ENCODE measurements around the gene ALDH16A1.

ALDH16A1 gene

DNA sequence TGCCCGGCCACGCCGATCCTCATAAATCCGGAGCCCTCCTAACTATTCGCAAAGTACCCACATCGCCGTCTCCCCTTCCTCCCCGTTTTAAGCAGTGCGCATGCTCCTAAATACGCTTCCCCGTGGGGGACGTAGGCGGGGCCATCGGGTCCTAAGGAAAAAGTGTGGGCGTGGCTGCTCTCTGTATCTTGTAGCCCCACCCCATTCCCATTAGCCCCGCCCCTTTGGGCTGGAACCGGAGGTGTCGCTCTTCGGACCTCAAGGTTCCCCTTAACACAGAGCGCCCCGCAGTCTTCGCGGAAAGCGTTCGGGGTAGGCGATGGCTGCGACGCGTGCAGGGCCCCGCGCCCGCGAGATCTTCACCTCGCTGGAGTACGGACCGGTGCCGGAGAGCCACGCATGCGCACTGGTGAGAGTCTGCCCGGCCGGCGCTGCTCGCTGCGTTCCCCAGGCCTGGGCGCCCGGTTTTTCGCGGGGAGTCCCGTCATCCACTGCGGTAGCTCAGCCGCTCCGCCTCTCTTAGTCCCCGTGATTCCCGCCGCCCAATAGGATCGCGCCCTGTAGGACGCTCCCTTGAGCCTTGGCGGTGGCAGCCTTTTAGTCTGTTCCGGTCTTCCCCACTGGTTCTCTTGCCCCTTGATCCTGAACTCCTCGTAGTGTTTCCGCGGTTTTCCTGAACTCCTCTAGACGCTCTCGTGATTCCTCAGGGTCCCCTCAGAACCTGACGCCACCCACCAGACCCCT, at the start of gene ALDH16A1:
Gene ALDH16A1 (plus strand): TSS at position 213 of the 744 bp plus-strand sequence. CDS start 107 bp downstream, at position 320.
- peak; percentile 99 for DNase-seq

DNA sequence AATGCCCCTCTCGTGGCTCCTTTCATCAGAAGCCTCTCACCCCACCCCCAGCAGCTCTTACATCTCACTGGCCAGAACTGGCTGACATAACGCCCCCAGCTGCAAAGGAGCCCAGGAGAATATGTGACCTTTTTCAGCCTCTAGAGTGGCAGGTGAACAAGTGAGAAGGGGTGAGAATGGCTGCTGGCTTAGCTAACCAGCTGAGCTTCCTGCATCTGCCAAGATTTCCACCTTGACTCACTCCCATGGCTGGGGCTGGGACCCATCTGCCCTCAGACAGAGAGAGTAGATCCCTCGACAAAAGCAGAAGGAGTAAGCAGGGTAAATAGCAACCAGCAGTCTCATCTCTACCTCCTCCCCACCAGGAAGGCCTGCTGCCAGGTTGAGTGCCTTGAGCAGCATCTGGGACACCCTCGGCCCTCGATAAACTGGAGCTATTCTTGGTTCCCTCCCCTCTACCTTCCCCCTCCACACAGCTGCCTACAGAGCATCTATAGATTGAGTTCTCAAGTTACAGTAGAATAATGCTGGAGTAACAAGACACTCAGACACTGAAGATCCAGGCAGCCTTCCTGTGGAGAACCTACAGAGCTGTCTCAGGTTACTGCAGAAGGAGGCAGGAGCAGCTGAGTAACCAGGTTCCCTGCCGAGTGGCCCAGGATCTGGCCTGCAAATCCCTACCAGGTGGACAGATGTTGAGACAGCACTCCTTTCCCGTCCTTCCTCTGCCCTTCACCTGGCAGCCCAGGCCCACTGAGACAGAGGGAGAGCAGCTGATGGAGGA, 49.4 kb upstream of the ALDH16A1 start:
- DNase-seq = no peak

DNA sequence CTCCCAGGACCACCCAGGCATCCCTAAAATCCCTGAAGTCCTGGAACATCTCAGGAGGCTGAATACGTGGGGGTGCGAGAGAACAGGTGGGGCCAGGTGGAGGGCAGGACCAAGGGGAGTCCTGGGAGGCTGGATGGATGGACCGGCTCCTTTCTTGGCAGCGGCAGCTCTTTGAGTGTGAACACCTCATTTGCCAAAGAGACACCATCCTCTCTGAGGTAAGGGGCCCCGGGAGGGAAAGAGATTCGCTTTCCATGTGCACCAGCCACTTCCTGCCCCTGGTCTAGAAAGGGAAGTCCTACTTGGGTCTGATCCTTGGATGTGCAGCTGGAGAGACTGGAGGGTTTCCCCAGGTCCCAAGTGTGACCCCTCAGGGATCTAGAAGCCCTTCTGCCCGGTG, 45.9 kb upstream of the ALDH16A1 start:
- DNase-seq = no peak

DNA sequence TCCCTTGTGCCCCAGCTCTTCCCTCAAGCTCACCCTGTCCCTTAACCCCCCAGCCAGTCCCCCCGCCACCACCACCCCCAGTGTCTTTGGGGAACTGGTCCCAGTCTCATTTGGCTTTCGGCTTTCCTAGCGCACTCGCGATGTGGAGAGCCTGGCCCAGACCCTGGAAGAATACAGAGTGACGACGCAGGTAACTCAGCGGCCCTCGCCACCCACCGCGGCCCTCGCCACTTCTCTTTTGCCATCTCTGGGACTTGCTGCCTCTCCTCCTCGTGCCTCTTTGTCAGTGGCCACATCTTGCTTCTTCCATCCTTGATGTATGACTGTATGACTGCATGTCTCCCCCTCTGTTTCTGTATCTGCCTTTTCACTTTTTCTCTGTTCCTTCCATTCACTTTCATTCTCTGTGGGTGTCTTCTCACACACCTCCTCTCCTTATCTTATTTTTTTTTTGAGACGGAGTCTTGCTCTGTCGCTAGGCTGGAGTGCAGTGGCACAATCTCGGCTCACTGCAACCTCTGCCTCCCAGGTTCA, 45.5 kb upstream of the ALDH16A1 start:
- DNase-seq = no peak

DNA sequence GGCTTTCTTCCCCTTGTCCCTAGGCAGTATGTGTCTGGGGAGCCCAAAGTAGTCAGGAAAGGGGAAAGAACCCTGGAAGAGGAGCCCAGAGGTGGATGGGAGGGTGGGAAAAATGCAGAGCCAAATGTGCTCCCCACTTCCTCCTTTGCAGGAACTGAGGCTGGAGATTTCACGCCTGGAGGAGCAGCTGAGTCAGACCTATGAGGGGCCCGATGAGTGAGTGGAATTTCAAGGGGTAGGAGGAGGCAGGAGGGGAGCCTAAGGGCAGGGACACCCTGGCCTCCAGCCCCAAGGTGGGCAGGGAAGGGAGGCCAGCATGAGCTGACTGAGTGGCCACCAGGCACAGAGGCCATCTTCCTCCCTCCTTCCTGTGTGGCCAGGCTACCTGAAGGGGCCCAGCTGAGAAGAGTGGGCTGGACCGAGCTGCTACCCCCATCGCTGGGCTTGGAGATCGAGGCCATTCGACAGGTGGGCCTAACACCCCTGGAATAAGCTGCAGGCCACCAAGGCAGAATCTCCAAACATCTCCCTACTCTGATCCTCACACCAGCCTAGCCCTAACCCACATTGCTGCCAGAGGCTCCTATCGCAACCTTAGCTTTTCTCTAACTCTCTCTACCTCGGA, 44.1 kb upstream of the ALDH16A1 start:
- DNase-seq = no peak

DNA sequence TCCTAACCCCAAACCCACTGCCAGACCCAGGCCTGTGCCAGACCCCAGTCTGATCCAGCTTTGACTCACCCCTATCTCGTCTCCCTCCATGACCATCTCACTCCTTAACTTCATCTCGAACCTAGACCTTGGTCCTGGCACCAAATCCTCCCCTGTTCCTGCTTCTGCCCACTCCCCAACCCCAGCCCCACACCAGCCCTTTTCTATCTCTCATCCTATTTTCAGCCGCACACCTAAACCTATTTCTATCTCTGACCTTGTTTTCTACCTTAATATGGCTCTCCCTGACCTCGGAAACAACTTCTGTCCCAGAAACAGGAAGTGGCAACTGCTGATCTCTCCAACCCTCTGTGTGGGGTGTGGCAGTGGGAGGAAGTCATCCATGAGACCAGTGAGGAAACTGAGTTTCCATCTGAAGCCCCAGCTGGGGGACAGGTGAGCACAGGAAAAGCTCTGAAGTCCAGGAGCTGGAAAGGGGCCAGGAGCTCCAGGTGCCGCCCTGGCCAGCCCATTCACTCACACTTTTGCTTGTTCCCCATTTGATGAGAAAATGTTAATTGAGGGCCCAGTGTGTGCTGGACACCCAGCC, 43.5 kb upstream of the ALDH16A1 start:
- DNase-seq = no peak

DNA sequence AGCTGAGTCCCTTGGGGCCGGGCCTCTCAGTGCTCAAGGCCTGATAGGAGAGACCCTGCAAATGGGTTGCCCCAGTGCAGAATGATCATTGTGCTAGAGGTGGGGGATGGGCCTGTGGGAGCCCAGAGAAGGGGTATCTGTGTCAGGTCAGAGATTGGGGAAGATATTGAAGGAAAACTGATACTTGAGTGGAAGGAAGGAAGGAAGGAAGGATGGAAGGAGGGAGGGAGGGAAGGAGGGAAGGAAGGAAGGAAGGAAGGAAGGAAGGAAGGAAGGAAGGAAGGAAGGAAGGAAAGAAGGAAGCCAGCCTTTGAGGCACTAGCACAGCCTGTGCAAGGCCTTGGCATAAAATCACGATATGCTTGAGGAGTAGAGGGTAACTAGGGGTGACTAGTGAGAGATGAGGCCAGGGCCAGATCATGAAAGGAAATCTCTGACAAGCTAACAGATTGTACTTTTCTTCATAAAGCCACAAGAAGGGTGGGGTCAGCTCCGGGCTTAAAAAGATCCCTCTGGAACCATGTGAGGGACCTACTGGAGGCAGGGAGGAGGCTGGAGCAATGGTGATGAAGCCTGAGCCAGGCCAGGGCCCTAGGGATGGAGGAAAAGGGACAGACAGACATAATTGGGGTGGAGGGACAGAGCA, 41.2 kb upstream of the ALDH16A1 start:
- no peak for DNase-seq

DNA sequence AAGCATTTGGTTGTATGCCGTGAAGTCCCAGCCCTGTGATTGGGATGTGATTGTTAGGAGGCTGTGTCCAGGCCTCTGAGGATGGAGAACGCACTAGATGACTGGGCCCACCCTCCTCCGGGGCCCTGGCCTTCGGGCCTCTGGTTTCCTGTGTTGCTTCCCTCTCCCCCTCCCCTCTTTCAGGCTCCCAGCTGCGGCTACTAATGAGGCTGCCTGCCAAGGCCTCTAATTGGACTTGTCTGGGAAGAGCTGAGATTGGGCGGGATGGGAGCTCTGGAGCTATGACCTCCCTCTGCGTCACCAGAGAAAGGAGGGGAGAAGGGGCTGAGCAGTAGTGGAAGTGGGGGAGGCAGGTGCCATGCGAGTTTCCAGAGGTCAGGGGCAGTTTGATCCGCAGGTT, 39.7 kb upstream of the ALDH16A1 start:
- no peak for DNase-seq

DNA sequence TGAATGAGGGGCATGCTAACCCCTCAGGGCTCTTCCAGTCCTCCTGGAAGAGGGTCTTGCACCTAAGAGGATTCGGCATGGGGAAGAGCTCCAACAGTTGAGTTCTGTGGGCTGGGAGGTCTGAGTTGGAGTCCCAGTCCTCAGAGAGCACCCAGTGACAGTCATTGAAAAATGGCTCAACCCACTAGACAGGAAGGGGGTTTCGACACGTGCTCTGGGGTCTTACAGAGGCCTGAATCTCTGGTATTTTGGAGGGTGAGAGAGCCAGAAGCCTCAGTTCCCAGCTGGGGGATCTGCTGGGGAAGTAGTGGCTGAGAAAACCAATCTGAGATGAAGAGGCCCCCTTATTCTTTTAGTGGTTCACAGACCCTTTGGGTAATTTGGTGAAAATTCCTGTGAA, 38.8 kb upstream of the ALDH16A1 start:
- no peak for DNase-seq

DNA sequence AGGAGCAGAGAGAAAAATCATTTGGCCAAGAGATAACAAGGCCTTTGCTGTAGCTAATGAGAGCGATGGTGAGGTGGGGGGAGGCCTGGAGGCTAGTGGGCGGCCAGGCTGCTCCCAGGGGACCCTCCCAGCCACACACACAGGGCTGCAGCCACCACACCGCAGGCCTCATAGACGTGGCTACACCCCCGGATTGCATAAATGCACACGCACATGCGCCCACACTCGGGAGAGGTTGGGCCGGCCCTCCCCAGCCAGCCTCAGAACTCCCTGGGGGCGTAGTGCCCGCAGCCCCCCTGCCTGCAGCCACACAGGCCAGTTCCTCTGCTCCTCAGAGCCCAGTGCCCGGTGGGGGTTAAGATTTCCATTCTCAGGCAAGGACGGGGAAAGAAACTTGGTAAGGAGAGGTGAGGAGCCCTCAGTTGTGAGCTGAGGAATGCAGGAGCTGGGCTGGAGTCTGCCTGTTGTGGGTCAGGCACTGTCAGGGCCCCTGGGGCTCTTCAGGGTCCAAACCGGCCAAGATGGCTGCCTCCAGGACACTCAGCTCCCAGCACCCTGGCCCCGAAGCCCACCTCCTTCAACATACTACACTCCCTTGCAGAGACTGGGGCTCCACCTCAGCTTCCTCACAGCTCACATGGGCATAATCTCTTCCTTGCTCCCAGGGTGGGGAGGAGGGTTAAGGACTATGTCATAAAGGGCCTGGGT, 37.8 kb upstream of the ALDH16A1 start:
- no peak for DNase-seq

DNA sequence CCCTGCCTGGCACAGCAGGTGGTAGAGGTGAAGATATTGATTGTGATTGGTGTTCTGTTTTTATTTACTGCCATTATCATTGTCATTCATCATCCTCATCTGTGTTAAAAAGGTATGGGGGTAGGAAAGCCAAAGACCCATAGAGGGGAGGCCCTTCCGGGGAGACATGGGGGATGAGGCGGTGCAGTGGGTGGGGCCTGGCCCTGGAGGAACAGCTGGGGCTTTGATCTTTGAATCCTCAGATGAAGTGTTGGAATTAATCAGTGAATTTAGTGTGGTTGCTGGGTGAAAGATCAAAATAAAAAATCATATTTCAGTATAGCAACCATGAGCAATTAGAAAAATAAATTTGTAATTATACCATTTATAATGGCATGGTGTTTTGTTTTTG, 37.2 kb upstream of the ALDH16A1 start:
- DNase-seq = no peak

DNA sequence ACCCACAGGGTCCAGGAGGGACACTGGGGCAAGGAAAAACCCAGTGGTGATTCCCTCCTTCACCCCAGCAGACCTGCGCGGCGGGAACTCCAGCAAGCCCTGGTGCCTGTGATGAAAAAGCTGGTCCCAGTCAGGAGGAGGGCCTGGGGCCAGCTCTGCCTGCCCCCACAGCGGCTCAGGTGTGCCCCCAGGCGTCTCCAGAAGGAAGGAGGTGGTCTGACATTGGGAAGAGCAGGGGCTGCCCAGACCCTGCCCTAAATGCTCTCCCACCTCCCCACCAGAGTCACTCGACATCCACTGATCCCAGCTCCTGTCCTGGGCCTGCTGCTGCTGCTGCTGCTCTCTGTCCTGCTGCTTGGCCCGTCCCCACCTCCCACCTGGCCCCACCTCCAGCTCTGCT, 35.9 kb upstream of the ALDH16A1 start:
- no peak for DNase-seq

DNA sequence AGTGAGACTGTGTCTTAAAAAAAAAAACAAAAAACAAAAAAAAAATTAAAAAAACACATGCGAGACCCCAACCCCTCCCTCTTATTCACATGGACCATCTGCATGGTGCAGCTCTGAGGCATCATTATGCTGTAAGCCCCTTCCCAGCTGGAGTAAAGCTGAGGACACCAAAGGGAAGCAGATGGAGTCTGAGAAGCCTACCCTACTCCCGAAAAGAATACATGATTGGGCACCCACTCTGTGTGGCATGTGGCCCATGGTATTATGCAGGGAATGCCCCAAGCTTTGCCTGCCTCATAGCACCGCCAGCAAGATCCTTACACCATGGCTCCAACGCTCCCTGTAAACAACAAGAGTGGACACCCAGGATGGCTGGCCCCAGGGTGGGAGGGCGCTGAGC, 34.5 kb upstream of the ALDH16A1 start:
- no peak for DNase-seq

DNA sequence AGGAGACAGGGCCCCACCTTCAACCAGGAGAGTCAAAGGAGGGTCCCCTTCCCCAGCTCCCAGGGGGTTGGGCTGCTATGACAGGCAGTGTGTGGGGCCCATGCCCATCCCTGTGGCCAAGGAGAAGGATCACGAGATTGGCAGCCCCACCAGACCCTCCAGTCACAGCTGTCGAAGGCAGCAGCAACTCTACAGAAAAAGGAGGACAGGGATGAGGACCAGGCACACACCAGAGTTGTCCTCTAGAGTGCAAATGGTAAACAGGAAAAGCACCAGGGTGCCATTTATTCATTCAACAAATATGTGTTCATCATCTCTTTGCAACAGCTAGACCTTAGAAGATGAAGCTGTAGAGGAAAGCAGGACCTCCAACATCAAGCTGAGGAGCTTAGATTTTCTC, 33.9 kb upstream of the ALDH16A1 start:
- DNase-seq = no peak

DNA sequence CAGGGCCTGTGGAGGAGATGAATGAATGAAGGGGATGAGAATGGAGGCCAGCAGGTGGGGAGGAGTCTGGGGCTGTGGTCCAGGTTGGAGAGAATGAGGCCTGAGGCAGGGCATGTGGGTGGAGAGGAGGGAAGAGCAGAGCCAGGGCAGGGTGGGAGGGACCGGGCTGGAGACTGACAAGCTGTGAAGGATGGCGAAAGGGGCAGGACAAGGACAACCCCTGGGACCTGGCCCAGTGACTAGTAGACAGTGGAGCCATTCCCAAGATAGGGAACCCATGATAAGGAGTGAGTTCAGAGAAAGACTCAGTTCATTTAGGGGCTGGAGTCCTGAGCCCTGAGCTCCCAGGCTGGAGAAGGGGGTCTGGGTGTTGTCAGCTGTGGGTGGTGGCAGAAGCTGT, 32.8 kb upstream of the ALDH16A1 start:
- DNase-seq = no peak

DNA sequence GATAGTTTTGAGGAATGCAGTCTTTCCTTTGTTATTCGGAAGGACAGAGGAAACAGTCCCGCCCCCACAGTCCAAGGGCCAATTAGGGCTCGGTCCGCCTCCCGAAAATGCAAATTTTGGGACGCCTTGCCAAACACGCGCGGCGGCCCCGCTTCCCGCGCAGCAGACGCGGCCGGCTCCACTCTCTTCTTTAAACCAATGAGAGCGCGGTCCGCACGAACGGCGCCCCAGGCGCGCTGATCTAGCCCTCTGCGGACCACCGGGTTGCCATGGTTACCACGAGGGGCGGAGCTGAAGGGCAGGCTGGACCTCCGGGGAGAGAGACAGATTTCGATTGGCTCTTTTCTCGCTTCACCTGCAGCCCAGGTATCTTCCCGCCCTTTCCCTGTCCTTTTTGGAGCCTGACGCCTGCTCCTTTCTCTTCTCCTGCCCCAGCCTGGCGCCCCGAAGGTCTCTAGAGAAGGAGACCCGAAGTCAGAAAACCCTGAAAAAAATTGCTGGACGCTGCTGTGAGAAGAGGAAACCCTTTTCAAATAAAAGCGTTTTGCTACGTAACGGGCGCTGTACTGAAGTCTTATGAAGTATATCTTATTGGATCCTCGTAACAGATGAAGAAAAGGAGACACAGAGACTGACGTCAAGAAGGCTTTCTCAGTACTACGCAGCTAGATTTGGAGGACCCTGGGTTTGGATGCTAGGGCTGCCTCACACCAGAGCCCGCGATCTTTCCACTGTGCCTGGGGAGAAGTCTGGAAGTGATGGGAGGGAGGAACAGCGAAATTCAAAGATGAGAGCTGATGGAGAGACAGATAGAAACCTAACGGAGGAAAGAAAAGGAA, 31.8 kb upstream of the ALDH16A1 start:
- DNase-seq = no peak

DNA sequence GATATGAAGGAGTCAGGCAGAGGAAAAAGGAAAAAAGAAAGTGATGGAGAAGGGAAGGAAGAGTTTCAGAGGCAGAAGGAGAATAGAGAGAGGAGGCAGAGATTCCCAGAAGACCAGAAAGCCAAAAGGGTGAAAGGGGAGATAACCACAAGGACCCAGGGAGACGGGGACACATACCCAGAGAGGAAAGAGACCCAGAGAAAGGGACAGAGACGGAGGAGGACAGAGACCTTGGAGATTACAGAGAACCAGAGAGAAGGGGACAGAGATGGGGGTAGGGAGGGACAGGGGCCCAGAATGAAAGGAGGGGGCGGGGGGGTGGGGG, 31.2 kb upstream of the ALDH16A1 start:
- DNase-seq = no peak

DNA sequence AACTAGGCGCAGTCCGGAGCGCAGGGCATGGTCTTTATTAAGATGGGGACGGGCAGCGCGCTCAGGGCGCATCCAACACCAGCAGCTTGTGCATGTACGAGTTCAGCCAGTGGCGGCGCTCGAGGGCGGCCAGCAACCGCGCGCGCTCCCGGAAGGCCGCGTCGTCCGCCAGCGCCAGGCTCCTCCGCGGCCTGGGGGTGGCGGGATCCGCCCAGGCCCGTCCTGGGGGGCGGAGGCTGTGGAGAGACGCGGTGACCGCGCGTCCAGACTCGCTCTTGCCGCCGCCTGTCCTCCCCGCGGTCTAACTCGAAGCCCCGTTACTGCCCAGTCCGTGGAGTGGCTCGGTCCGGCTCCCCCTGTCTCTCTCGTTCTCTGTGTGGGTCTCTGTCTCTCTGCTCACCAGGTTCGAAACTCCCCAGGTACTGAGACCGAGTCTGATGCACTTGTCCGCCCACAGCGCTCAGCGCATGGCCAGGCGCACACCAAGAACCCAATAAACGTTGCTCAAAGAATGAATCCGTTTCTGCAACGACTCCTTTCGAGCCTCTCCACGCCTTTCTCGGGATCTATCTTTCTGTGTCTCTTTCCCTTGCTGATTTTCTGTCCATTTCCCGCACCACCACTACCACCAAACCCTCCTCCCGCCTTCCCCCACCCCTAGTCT, 30.5 kb upstream of the ALDH16A1 start:
- no peak for DNase-seq

DNA sequence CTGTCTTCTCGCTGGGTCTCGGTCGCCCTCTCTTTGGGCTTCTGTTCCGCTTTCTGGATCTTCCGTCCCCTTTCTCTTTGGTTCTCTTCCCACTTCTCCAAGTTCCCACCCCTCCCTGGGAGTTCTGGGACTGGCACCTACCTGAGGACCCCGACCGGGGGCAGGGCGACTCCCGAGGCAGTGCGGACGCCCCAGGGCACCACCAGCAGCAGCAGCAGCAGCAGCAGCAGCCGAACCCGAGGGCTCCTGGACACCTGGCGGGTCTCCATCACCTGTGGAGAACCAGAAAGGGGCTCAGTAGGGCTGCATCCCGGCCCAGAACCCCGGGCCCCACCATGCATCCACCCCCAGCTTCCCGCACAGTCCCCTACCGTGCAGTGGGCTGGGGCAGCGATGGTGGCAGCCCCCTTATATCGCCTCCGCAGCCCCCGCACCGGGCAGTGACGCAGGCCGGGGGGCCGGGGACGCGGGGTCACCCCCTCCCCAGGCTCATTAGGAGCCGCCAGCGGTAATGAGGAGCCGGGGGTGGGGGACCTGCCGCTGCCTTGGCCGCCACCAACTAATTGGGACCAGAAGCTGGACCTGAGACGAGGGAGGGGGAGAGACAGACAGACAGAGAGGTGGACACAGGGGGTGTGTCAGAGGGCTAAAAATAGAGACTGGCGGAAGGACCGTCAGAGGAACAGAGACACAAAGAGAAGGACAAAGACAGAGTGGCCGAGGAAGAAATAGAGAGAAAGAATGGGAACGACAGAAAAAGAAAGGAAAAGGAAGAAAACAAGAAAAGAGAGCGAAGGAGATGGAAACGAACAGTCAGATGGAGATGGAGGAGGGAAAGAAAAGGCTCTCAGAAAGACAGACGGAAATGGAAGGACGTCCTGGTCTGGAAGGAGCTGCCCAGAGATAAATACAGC, 29.7 kb upstream of the ALDH16A1 start, which contains the start of gene PTH2:
Gene PTH2 (minus strand): TSS at position 371 of the 914 bp plus-strand sequence. CDS start 102 bp downstream, at position 269.
- no peak for DNase-seq

DNA sequence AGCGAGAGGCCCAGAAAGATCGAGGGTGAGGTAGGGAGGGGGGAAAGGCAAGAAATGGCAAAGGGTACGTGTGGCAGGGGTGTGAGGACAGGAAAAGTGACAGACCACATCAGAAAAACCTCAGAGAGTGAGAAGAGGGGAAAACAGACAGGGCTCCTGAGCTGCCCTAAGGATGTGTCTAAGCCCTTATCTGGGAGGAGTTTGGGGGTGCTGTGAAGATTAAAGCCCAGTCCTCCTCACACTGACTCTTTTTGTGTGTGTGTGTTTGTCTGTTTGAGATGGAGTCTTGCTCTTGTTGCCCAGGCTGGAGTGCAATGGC, 29.1 kb upstream of the ALDH16A1 start:
- DNase-seq = no peak
